HEK293 (cell line): ENCODE results near the gene SIGLECL1.
A peak's percentile ranks its signal among the peaks of the same experiment; 100 is the strongest.

Source experiments
- CTCF ChIA-PET: fragments of 350-600 bp; formaldehyde crosslinking; extraction: SDS; loops from one replicate; lab custom pipeline; 2021; ENCODE audit warnings: antibody characterized with exemption; lab: Yijun Ruan, JAX
- POLR2A ChIA-PET: fragments of 300-600 bp; formaldehyde crosslinking; extraction: SDS; loops from one replicate; lab custom pipeline; 2020; ENCODE audit warnings: antibody characterized with exemption, inconsistent platforms; lab: Yijun Ruan, JAX
- H3K27ac ChIP-seq: fragments of 200-500 bp; sonication (Bioruptor generic); 2 replicates; pipeline ENCODE4 v1.5.1; 2014; ENCODE audit warnings: low read depth, low read length, control low read depth, inconsistent platforms; ENCODE audit errors: extremely low read depth
- H3K36me3 ChIP-seq, 2 experiments: fragments of 200-500 bp in 1 of 2; sonication (Bioruptor generic) in 1 of 2; 1 replicate in 1 of 2; 2 replicates in 1 of 2; pipeline ENCODE4 v1.5.1; 2014 to 2017; ENCODE audit warnings: inconsistent platforms in 2 of 2, low read length in 2 of 2; ENCODE audit not compliant: control insufficient read depth in 2 of 2, insufficient read depth in 1 of 2
- H3K4me1 ChIP-seq: fragments of 200-500 bp; sonication (Bioruptor generic); 2 replicates; pipeline ENCODE4 v1.5.1; 2014; ENCODE audit warnings: mild to moderate bottlenecking, low read length, inconsistent platforms; ENCODE audit not compliant: control insufficient read depth, insufficient read depth
- H3K4me3 ChIP-seq: 2 replicates; pipeline ENCODE4 v1.5.1; 2011; ENCODE audit warnings: low read depth, mild to moderate bottlenecking, control low read depth, low read length, moderate library complexity
- H3K9me3 ChIP-seq: fragments of 200-500 bp; sonication (Bioruptor generic); 2 replicates; pipeline ENCODE4 v1.5.1; 2014; ENCODE audit warnings: low read depth, low read length, inconsistent platforms; ENCODE audit not compliant: control insufficient read depth, insufficient read depth
- KLF16 ChIP-seq: fragments of 450-650 bp; formaldehyde crosslinking; IDR thresholded peaks from 2 replicates; pipeline ENCODE4 v1.5.1; 2017; ENCODE audit warnings: missing biosample characterization, missing genetic modification characterization
- SCRT1 ChIP-seq: fragments of 450-650 bp; formaldehyde crosslinking; IDR thresholded peaks from 2 replicates; pipeline ENCODE4 v1.5.1; 2016; ENCODE audit warnings: missing biosample characterization, missing genetic modification characterization, borderline replicate concordance
- YY1 ChIP-seq: fragments of 450-650 bp; formaldehyde crosslinking; IDR thresholded peaks from 2 replicates; pipeline ENCODE4 v1.5.1; 2018; ENCODE audit warnings: missing biosample characterization, missing genetic modification characterization
- ZFP3 ChIP-seq: fragments of 450-650 bp; formaldehyde crosslinking; IDR thresholded peaks from 2 replicates; pipeline ENCODE4 v1.5.1; 2016; ENCODE audit warnings: low read depth, missing biosample characterization, missing genetic modification characterization
- ZFP37 ChIP-seq: fragments of 450-650 bp; formaldehyde crosslinking; IDR thresholded peaks from 2 replicates; pipeline ENCODE4 v1.5.1; 2016; ENCODE audit warnings: missing biosample characterization, missing genetic modification characterization
- ZNF184 ChIP-seq: fragments of 450-650 bp; IDR thresholded peaks from 2 replicates; pipeline ENCODE4 v1.5.1; 2018; ENCODE audit warnings: missing biosample characterization, mild to moderate bottlenecking, missing genetic modification characterization
- ZNF501 ChIP-seq: fragments of 450-650 bp; formaldehyde crosslinking; IDR thresholded peaks from 2 replicates; pipeline ENCODE4 v1.5.1; 2016; ENCODE audit warnings: missing biosample characterization, missing genetic modification characterization
- ZNF529 ChIP-seq: fragments of 450-650 bp; formaldehyde crosslinking; IDR thresholded peaks from 2 replicates; pipeline ENCODE4 v1.5.1; 2017; ENCODE audit warnings: missing genetic modification characterization, missing biosample characterization; ENCODE audit not compliant: insufficient replicate concordance
- ZNF555 ChIP-seq: fragments of 450-650 bp; formaldehyde crosslinking; conservative IDR thresholded peaks from 2 replicates; pipeline ENCODE4 v1.5.1; 2017; ENCODE audit warnings: missing biosample characterization, mild to moderate bottlenecking, missing genetic modification characterization, inconsistent platforms
- ZNF558 ChIP-seq: fragments of 450-650 bp; formaldehyde crosslinking; IDR thresholded peaks from 2 replicates; pipeline ENCODE4 v1.5.1; 2016; ENCODE audit warnings: missing biosample characterization, missing genetic modification characterization
- ZNF561 ChIP-seq: fragments of 450-650 bp; IDR thresholded peaks from 2 replicates; pipeline ENCODE4 v1.5.1; 2018; ENCODE audit warnings: missing biosample characterization, missing genetic modification characterization, borderline replicate concordance
- ZNF654 ChIP-seq: fragments of 450-650 bp; formaldehyde crosslinking; IDR thresholded peaks from 2 replicates; pipeline ENCODE4 v1.5.1; 2016; ENCODE audit warnings: low read depth, missing biosample characterization, missing genetic modification characterization
- ZNF707 ChIP-seq: fragments of 450-650 bp; formaldehyde crosslinking; IDR thresholded peaks from 2 replicates; pipeline ENCODE4 v1.5.1; 2016; ENCODE audit warnings: missing biosample characterization, missing genetic modification characterization
- ZNF785 ChIP-seq: fragments of 450-650 bp; formaldehyde crosslinking; IDR thresholded peaks from 2 replicates; pipeline ENCODE4 v1.5.1; 2016; ENCODE audit warnings: missing biosample characterization, missing genetic modification characterization
- ZNF791 ChIP-seq: fragments of 450-650 bp; formaldehyde crosslinking; IDR thresholded peaks from 2 replicates; pipeline ENCODE4 v1.5.1; 2016; ENCODE audit warnings: missing biosample characterization, missing genetic modification characterization
- ZNF837 ChIP-seq: fragments of 450-650 bp; formaldehyde crosslinking; IDR thresholded peaks from 2 replicates; pipeline ENCODE4 v1.5.1; 2016; ENCODE audit warnings: missing biosample characterization, missing genetic modification characterization
- TF ChIP-seq, protein P1 (sequence below): fragments of 450-650 bp; formaldehyde crosslinking; IDR thresholded peaks from 2 replicates; pipeline ENCODE4 v1.5.1; 2016; ENCODE audit warnings: missing biosample characterization, missing genetic modification characterization
- TF ChIP-seq, protein P2 (sequence below): fragments of 450-650 bp; formaldehyde crosslinking; IDR thresholded peaks from 2 replicates; pipeline ENCODE4; 2016; ENCODE audit warnings: missing biosample characterization, missing genetic modification characterization
- TF ChIP-seq, protein P3 (sequence below): fragments of 450-650 bp; formaldehyde crosslinking; IDR thresholded peaks from 2 replicates; pipeline ENCODE4 v1.5.1; 2016; ENCODE audit warnings: missing biosample characterization, missing genetic modification characterization

SIGLECL1 gene

DNA sequence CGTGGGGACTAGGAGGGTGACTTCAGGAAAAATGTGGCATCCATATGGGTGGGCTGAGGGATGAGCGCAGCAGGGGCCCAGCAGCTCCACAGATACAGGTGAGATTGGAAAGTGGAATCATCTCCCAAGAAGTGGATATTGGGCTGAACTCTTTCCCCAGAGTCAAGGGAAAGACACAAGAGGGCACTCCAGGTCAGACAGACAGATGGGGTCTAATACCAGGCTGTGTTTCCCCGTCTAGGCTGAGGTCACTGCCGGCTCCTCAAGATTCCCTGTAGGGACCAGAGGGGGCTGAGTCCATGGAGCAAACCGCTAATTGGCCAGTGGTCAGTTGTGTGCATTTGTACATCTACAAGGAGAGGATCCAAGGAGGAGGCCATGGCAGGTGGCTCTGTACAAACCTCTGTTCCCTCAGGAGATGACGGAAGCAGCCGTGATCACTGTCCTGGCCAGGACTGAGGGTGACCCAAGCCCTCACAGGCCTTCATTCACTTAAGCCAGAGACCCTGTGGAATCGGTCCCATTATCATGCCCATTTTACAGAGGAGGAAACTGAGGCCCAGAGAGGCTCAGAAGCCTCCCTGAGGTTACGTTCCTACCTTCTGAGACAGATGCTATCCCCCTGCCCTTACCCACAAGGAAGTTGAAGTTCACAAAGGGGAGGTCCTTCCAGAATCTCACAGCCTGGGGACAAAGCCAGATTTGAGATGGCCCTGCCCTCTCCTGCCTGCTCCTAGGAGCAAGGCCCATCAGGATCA lies 45.6 kb downstream of the SIGLECL1 start:
- POLR2A ChIA-PET: no interaction called here
- Histone ChIP-seq H3K36me3 (no peaks in the 10 kb centered on the region), H3K27ac (no peak overlapping the region), H3K4me1 (no peaks in the 10 kb centered on the region), H3K9me3 (no peaks in the 10 kb centered on the region), H3K4me3 (no peak overlapping the region)
- TF ChIP-seq, protein P1, sequence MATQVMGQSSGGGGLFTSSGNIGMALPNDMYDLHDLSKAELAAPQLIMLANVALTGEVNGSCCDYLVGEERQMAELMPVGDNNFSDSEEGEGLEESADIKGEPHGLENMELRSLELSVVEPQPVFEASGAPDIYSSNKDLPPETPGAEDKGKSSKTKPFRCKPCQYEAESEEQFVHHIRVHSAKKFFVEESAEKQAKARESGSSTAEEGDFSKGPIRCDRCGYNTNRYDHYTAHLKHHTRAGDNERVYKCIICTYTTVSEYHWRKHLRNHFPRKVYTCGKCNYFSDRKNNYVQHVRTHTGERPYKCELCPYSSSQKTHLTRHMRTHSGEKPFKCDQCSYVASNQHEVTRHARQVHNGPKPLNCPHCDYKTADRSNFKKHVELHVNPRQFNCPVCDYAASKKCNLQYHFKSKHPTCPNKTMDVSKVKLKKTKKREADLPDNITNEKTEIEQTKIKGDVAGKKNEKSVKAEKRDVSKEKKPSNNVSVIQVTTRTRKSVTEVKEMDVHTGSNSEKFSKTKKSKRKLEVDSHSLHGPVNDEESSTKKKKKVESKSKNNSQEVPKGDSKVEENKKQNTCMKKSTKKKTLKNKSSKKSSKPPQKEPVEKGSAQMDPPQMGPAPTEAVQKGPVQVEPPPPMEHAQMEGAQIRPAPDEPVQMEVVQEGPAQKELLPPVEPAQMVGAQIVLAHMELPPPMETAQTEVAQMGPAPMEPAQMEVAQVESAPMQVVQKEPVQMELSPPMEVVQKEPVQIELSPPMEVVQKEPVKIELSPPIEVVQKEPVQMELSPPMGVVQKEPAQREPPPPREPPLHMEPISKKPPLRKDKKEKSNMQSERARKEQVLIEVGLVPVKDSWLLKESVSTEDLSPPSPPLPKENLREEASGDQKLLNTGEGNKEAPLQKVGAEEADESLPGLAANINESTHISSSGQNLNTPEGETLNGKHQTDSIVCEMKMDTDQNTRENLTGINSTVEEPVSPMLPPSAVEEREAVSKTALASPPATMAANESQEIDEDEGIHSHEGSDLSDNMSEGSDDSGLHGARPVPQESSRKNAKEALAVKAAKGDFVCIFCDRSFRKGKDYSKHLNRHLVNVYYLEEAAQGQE: no peak
- no peak for TF ChIP-seq YY1 (tag by site-specific recombination)
- no peak for TF ChIP-seq ZNF558
- no peak for TF ChIP-seq KLF16 (tag by site-specific recombination)
- TF ChIP-seq ZNF555 (tag by site-specific recombination): no peak
- TF ChIP-seq ZNF791 (tag by site-specific recombination): no peak
- TF ChIP-seq ZNF501: no peak
- TF ChIP-seq ZNF184 (tag by site-specific recombination): no peak
- TF ChIP-seq, protein P2, sequence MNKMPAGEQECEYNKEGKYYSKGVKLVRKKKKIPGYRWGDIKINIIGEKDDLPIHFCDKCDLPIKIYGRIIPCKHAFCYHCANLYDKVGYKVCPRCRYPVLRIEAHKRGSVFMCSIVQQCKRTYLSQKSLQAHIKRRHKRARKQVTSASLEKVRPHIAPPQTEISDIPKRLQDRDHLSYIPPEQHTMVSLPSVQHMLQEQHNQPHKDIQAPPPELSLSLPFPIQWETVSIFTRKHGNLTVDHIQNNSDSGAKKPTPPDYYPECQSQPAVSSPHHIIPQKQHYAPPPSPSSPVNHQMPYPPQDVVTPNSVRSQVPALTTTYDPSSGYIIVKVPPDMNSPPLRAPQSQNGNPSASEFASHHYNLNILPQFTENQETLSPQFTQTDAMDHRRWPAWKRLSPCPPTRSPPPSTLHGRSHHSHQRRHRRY (tag by site-specific recombination): no peak
- no peak for TF ChIP-seq ZNF529 (tag by site-specific recombination)
- no peak for TF ChIP-seq ZNF837 (tag by site-specific recombination)
- TF ChIP-seq SCRT1: no peak
- TF ChIP-seq, protein P3, sequence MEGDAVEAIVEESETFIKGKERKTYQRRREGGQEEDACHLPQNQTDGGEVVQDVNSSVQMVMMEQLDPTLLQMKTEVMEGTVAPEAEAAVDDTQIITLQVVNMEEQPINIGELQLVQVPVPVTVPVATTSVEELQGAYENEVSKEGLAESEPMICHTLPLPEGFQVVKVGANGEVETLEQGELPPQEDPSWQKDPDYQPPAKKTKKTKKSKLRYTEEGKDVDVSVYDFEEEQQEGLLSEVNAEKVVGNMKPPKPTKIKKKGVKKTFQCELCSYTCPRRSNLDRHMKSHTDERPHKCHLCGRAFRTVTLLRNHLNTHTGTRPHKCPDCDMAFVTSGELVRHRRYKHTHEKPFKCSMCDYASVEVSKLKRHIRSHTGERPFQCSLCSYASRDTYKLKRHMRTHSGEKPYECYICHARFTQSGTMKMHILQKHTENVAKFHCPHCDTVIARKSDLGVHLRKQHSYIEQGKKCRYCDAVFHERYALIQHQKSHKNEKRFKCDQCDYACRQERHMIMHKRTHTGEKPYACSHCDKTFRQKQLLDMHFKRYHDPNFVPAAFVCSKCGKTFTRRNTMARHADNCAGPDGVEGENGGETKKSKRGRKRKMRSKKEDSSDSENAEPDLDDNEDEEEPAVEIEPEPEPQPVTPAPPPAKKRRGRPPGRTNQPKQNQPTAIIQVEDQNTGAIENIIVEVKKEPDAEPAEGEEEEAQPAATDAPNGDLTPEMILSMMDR (tag by site-specific recombination): 0 out of 2 replicates have a peak, but pooled peaks have one; percentile 20
- no peak for TF ChIP-seq ZFP37 (tag by site-specific recombination)
- TF ChIP-seq ZNF707: no peak
- peak; percentile 7; the same call in 1 of the 2 replicates for TF ChIP-seq ZNF654 (tag by site-specific recombination)
- CTCF ChIA-PET: interaction anchor here (0.6 to 1.2 kb wide), 3 partner anchors 42 to 1652 kb away, joined by 3 read pairs; no protein-coding TSS in a partner anchor

DNA sequence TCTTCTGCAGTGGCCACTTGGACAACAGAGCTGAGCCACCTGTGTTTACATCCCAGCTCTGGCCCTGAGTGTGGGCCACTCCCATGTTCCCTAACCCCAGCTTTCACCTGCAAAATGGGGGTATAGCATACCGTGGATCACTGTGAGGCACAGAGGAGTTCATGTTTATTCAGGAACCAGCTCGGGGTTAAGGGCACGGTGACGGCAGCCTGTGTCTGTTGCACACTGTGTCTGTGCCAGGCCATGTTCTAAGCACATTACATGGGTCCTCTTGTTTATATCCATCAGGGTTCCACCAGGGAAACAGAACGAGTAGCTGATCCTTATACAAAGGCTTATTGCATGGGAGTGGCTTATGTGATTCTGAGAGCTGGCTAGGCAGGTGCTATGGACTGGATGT lies 46.5 kb downstream of the SIGLECL1 start:
- H3K27ac ChIP-seq: no peak overlapping the region

More for the DNA sequence above, 46.5 kb downstream of the SIGLECL1 start:
- no peaks in the 10 kb centered on the region for H3K4me1 ChIP-seq
- H3K4me3 ChIP-seq: no peak overlapping the region
- H3K9me3 ChIP-seq: no peaks in the 10 kb centered on the region
- no peaks in the 10 kb centered on the region for H3K36me3 ChIP-seq
- ChIA-PET CTCF (interaction anchor here (0.6 to 1.0 kb wide), 3 partner anchors 12 to 1651 kb away, joined by 3 read pairs; no protein-coding TSS in a partner anchor), POLR2A (no interaction called here)
- TF ChIP-seq ZFP3 (tag by site-specific recombination) (no peak), ZNF785 (tag by site-specific recombination) (no peak), ZNF561 (tag by site-specific recombination) (no peak)
